ENCODE results near the gene CCL26. TPM values are rescaled to one million over a fixed set of nuclear protein-coding genes. Genes with fewer than 3 reads are reported as not detected.
"Not testable (repeated sequence)": the region's sequence is repeated elsewhere in the genome, so short reads cannot be mapped to it uniquely, and the experiment has no call there.

Gene CCL26
- total RNA-seq, 4 donors from 2014 or later, result not detected

DNA sequence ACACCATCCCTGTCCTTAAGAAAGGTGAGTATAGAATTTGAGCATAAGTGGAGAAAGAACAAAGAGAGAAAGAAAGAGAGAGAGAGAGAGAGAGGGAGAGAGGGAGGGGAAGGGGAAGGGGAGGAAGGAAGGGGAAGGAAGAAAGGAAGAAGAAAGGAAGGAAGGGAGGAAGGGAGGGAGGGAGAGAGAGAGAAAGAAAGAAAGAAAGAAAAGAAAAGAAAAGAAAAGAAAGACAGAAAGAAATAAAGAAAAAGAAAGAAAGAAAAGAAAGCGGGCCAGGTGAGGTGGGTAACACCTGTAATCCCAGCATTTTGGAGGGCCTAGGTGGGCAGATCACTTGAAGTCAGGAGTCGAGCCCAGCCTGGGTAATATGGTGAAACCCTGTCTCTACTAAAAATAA lies 21.7 kb upstream of the CCL26 start:
- intact Hi-C loops (cut with DNase I; ENCODE audit: low total_unique reads), result no loop called here

DNA sequence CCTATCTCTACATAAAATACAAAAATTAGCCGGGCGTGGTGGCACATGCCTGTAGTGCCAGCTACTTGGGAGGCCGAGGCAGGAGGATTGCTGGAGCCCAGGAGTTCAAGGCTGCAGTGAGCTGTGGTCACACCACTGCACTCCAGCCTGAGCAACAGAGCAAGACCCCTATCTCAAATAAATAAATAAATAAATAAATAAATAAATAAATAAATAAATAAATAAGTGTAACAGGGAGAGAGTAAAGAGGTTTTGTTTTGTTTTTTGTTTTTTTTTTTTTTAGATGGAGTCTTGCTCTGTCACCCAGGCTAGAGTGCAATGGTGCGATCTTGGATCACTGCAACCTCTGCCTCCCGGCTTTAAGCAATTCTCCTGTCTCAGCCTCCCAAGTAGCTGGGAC lies 20.6 kb upstream of the CCL26 start:
- DNase-seq; H3K4me1 ChIP-seq; H3K27me3 ChIP-seq; H3K36me3 ChIP-seq; H3K9me3 ChIP-seq; H3K27ac ChIP-seq; intact Hi-C loops (cut with DNase I; ENCODE audit: low total_unique reads); H3K4me3 ChIP-seq: not testable (repeated sequence)

More for the DNA sequence above, 21.7 kb upstream of the CCL26 start:
- H3K9me3 ChIP-seq, result no peaks in the 10 kb centered on the region
- no peak overlapping the region for H3K27ac ChIP-seq
- no peaks in the 10 kb centered on the region for H3K4me1 ChIP-seq
- TF ChIP-seq, protein P1, sequence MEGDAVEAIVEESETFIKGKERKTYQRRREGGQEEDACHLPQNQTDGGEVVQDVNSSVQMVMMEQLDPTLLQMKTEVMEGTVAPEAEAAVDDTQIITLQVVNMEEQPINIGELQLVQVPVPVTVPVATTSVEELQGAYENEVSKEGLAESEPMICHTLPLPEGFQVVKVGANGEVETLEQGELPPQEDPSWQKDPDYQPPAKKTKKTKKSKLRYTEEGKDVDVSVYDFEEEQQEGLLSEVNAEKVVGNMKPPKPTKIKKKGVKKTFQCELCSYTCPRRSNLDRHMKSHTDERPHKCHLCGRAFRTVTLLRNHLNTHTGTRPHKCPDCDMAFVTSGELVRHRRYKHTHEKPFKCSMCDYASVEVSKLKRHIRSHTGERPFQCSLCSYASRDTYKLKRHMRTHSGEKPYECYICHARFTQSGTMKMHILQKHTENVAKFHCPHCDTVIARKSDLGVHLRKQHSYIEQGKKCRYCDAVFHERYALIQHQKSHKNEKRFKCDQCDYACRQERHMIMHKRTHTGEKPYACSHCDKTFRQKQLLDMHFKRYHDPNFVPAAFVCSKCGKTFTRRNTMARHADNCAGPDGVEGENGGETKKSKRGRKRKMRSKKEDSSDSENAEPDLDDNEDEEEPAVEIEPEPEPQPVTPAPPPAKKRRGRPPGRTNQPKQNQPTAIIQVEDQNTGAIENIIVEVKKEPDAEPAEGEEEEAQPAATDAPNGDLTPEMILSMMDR (IDR thresholded peaks at IDR 0.05), result no peak
- no peak for TF ChIP-seq POLR2A (IDR thresholded peaks at IDR 0.05)
- no peak for DNase-seq
- no peaks in the 10 kb centered on the region for H3K27me3 ChIP-seq
- H3K4me3 ChIP-seq, result no peak overlapping the region
- no peaks in the 10 kb centered on the region for H3K36me3 ChIP-seq

DNA sequence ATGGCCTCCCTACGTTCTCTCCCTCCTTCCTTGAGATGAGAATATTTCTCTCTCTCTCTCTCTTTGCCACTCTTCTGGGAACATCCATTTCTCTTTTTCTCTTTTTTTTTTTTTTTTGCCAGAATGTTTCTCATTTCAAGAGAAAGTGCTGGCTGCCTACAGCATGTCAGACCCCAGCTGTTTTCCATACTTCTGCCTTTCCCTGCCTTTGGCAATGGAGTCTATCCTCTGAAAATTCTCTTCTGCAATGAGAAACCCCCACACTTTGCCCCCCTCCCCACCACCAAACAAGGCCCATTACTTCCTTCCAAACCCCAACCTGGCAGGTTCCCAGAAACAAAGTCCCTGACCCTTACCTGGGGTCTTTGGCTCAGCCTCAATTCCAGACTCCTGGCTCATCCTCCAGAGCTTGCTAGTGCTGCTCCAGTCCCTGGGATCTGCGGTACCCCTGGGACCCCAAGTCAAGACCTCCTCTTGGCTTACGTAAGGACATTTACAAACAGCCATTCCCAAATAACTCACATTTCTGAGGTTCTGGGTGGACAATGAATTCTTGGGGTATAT lies 17.4 kb upstream of the CCL26 start:
- no peaks in the 10 kb centered on the region for H3K27me3 ChIP-seq
- no peak overlapping the region for H3K4me3 ChIP-seq
- TF ChIP-seq POLR2A (IDR thresholded peaks at IDR 0.05), result no peak
- TF ChIP-seq, protein P1 (IDR thresholded peaks at IDR 0.05), result no peak
- intact Hi-C loops (cut with DNase I; ENCODE audit: low total_unique reads), result no loop called here
- H3K36me3 ChIP-seq, result no peaks in the 10 kb centered on the region
- no peak for DNase-seq
- H3K4me1 ChIP-seq, result no peaks in the 10 kb centered on the region
- no peak overlapping the region for H3K27ac ChIP-seq
- H3K9me3 ChIP-seq, result no peaks in the 10 kb centered on the region

DNA sequence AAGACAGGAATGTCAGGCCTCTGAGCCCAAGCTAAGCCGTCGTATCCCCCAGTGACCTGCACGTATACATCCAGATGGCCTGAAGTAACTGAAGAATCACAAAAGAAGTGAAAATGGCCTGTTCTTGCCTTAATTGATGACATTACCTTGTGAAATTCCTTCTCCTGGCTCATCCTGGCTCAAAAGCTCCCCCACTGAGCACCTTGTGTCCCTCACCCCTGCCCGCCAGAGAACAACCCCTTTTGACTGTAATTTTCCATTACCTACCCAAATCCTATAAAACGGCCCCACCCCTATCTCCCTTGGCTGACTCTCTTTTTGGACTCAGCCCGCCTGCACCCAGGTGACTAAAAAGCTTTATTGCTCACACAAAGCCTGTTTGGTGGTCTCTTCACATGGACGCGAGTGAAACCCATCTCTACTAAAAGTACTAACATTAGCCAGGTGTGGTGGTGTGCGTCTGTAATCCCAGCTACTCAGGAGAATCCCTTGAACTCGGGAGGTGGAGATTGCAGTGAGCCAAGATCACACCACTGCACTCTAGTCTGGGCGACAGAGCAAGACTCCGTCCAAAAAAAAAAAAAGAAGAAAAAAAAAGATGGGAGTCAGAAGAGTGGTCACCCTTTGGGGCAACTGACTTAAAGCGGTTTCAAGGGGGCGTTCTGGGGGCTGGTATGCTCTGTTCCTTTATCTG lies 16.3 kb upstream of the CCL26 start:
- H3K36me3 ChIP-seq; intact Hi-C loops (cut with DNase I; ENCODE audit: low total_unique reads); H3K4me3 ChIP-seq; H3K4me1 ChIP-seq; H3K9me3 ChIP-seq; DNase-seq; H3K27ac ChIP-seq; H3K27me3 ChIP-seq: not testable (repeated sequence)

DNA sequence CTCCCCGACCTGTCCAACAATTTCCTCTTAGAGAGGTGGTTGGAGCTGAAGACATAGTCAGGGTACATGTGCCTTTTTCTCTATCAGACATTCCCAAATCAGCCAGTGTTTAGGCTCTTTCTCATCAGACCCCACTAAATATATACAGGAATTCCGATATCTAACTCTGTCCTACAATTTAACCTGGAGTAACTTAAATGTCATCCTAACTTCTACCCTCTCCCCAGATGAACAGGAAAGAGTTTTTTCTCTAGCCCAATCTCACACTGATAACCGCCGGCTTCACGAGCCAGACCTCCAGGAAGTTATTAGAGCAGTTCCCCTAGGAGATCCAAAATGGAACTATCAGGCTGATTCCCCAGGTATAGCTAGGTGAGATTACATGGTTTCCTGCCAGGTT lies 11.0 kb upstream of the CCL26 start:
- H3K36me3 ChIP-seq; H3K9me3 ChIP-seq; H3K4me1 ChIP-seq; H3K27me3 ChIP-seq; intact Hi-C loops (cut with DNase I; ENCODE audit: low total_unique reads); H3K27ac ChIP-seq; DNase-seq; H3K4me3 ChIP-seq: not testable (repeated sequence)

DNA sequence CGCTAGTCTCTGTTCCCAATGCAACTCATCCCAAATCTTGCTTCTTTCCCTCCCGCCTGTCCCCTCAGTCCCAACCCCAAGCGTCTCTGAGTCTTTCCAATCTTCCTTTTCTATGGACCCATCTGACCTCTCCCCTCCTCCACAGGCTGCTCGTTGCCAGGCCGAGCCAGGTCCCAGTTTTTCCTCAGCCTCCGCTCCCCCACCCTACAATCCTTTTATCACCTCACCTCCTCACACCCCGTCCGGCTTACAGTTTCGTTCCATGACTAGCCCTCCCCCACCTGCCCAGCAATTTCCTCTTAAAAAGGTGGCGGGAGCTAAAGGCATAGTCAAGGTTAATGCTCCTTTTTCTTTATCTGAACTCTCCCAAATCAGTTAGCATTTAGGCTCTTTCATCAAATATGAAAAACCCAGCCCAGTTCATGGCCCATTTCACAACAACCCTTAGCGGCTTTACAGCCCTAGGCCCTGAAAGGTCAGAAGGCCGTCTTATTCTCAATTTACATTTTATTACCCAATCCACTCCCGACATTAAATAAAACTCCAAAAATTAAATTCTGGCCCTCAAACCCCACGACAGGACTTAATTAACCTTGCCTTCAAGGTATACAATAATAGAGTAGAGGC lies 8.7 kb upstream of the CCL26 start:
- DNase-seq; H3K36me3 ChIP-seq; H3K9me3 ChIP-seq; intact Hi-C loops (cut with DNase I; ENCODE audit: low total_unique reads); H3K27ac ChIP-seq; H3K4me1 ChIP-seq; H3K4me3 ChIP-seq; H3K27me3 ChIP-seq: not testable (repeated sequence)

DNA sequence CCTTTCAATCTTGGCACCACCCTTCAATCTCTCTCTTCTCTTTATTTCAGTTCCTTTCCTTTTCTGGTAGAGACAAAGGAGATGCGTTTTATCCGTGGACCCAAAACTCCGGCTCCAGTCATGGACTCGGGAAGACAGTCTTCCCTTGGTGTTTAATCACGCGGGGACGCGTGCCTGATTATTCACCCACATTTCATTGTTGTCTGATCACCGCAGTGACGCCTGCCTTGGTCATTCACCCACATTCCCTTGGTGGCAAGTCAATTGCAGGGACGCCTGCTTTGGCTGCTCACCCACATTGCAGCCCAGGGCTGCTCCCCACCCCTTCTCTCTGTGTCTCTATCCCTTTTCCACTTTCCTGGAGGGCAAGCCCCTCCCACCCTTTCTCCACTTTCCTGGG lies 7.5 kb upstream of the CCL26 start:
- intact Hi-C loops (cut with DNase I; ENCODE audit: low total_unique reads); H3K4me1 ChIP-seq; DNase-seq: not testable (repeated sequence)

DNA sequence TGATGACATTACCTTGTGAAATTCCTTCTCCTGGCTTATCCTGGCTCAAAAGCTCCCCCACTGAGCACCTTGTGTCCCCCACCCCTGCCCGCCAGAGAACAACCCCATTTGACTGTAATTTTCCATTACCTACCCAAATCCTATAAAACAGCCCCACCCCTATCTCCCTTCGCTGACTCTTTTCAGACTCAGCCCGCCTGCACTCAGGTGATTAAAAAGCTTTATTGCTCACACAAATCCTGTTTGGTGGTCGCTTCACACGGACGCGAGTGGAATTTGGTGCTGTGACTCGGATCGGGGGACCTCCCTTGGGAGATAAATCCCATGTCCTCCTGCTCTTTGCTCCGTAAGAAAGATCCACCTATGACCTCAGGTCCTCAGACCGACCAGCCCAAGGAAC lies 7.0 kb upstream of the CCL26 start:
- H3K4me3 ChIP-seq; DNase-seq; H3K36me3 ChIP-seq; H3K4me1 ChIP-seq; H3K9me3 ChIP-seq; intact Hi-C loops (cut with DNase I; ENCODE audit: low total_unique reads); H3K27ac ChIP-seq; H3K27me3 ChIP-seq: not testable (repeated sequence)

More for the DNA sequence above, 7.5 kb upstream of the CCL26 start:
- H3K9me3 ChIP-seq, H3K4me3 ChIP-seq, H3K36me3 ChIP-seq, H3K27me3 ChIP-seq, H3K27ac ChIP-seq: not testable (repeated sequence)

All from uterus (tissue), 4 donors.